ENCODE data around the gene RAB11FIP5. TPM values are rescaled to one million over a fixed set of nuclear protein-coding genes. Genes with fewer than 3 reads are reported as not detected.

RAB11FIP5 gene
- total RNA-seq, 1 donor from 2014 or later = 27.7 TPM

DNA sequence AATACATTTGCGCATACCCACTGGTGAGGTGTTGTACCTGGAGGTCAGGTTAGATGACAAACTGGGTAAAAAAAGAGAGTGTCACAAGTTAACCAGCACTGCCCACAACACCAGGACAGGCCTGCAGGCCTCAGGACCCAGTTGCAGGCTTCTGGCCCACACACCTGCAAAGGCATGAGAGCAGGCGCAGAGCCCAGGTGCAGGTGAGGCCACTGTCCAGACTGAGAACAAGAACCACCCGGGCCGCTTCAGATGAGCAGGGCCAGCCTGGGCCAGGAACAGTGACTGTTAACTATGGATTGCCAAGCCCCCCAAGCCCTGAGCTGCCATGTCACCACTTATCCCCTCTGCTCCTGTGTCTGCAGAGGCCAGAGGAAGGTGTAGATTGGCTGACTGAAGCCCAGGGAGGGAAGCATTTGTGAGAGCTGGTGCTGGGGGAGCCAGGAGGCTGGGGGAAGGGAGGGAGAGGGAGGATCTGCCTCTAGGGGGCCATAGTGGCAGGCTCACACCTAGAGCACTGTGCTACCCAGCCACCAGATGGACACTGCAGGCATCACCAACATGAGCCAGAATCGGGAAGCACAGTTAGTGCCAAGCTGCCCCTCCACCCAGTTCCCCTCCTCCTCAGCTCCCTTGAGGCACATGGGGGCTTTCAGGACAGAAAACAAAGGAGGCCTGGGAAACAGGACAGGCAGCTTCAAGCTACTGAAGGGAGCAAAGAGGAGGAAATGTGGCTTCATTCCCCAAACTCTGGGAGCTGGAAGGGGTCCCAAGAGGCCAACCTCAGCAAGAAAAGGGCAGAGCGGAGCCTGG lies 76.6 kb downstream of the RAB11FIP5 start:
- no peak for DNase-seq (ENCODE audit: low read depth)
- no peak overlapping the region for H3K4me3 ChIP-seq (ENCODE audit: low read depth, low read length)
- TF ChIP-seq, protein P1, sequence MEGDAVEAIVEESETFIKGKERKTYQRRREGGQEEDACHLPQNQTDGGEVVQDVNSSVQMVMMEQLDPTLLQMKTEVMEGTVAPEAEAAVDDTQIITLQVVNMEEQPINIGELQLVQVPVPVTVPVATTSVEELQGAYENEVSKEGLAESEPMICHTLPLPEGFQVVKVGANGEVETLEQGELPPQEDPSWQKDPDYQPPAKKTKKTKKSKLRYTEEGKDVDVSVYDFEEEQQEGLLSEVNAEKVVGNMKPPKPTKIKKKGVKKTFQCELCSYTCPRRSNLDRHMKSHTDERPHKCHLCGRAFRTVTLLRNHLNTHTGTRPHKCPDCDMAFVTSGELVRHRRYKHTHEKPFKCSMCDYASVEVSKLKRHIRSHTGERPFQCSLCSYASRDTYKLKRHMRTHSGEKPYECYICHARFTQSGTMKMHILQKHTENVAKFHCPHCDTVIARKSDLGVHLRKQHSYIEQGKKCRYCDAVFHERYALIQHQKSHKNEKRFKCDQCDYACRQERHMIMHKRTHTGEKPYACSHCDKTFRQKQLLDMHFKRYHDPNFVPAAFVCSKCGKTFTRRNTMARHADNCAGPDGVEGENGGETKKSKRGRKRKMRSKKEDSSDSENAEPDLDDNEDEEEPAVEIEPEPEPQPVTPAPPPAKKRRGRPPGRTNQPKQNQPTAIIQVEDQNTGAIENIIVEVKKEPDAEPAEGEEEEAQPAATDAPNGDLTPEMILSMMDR (conservative IDR thresholded peaks at IDR 0.05; ENCODE audit: low read depth, low read length) = peak; percentile 36

DNA sequence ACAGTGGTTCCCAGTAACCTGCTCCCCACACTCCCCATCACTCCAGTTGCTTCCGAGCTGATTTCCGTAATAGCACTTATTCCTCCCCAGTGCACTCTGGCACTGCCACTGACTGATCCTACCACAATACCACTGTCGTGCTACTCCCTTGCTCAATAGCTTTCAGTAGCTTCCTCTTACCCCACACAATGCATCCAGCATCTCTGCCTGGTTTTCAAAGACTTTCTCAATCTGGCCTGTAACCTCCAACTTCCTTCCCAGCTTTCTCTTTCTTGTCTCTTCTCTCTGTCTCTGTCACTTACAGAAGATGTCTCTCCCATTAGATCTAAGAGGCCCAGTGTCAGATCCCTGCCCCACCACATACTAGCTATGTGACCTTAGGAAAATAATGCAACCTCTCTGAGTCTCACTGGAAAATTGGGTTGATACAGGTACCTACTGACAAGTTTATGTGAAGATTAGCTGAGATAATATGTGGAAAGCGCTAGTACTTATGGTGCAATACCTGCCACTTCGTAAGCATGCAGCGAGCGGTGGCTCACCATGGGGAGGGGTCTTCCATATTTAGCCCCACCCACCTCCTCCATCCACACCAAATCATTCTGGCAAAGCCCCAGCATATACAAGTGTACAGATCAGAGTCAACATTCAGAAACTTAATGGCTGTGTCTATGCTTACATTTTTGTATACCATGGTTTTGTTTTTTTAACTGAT lies 77.9 kb downstream of the RAB11FIP5 start:
- TF ChIP-seq, protein P1 (conservative IDR thresholded peaks at IDR 0.05; ENCODE audit: low read depth, low read length) = no peak
- no peak for DNase-seq (ENCODE audit: low read depth)
- no peak overlapping the region for H3K4me3 ChIP-seq (ENCODE audit: low read depth, low read length)

DNA sequence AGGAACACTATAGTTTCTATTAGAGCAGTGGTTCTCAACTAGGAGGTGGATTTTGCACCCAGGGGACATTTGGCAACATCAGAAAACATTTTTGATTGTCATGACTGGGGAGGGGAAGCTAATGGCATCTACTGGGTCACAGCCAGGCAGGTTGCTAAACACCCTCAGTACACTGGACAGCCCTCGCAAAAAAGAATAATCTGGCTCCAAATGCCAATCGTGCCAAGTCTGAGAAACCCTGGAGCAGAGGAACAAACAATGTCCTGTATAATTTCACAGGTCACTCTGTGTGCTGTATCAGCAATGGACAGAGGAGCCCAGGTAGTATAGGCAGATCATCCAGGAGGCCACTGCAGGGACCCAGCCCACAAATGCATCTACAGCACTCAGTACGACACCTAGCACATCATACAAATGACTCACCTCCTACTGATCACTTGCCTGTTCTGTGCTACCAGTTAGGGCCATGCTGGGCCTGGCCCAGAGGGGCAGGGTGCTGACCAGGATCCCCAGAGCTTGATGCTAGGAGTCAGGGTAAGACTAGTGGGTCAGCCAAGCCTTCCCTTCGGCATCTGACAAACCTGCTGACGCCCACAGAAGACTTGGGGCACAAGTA lies 78.9 kb downstream of the RAB11FIP5 start:
- no peak overlapping the region for H3K4me3 ChIP-seq (ENCODE audit: low read depth, low read length)
- no peak for DNase-seq (ENCODE audit: low read depth)
- TF ChIP-seq, protein P1 (conservative IDR thresholded peaks at IDR 0.05; ENCODE audit: low read depth, low read length) = no peak

DNA sequence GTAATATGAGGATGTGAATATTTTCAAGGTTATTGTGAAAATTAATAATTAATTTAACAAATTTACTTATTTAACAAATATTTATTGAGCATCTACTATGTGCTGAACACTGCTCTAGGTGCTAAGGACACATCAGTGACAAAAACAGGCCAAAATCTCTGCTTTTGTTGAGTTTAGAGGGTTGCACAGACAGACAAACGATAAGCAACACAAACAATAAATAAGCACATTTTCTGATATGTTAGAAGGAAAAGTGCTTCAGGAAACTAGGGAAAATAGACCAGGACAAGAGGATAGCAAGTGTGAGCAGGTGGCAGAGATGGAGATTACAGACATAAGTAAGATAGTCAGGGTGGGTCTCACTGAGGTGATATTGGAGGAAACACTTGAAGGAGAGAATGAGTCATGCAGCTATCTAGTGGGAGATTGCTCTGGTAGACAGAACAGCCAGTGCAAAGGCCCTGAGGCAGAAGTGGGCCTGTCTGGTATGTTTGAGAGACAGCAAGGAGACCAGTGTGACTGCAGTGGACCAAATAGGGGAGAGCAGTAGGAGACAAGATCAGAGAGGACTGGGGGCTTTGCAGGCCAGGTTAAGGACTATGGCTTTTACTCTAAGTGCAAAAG lies 79.5 kb downstream of the RAB11FIP5 start:
- no peak overlapping the region for H3K4me3 ChIP-seq (ENCODE audit: low read depth, low read length)
- DNase-seq (ENCODE audit: low read depth) = no peak
- TF ChIP-seq, protein P1 (conservative IDR thresholded peaks at IDR 0.05; ENCODE audit: low read depth, low read length) = no peak

DNA sequence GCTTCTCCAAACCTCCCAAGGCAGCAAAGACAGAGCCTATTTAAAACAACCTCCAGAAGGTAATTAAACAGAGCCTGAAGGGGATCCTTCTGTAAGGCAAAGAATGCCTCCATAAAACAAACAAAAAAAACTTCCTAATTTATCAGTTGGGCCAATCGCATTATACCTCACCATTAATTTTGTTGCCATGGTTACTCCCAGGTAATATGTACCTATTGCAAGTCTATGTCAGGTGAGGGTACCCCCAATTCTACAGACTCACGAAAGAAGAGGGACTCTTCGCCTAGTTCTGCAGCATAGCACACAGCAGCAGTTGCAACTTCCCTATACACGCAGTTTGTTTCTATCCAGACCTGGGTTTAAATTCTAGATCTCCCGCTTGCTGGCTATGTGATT lies 80.0 kb downstream of the RAB11FIP5 start:
- DNase-seq (ENCODE audit: low read depth) = no peak
- H3K4me3 ChIP-seq (ENCODE audit: low read depth, low read length) = no peak overlapping the region
- TF ChIP-seq, protein P1 (conservative IDR thresholded peaks at IDR 0.05; ENCODE audit: low read depth, low read length) = no peak

DNA sequence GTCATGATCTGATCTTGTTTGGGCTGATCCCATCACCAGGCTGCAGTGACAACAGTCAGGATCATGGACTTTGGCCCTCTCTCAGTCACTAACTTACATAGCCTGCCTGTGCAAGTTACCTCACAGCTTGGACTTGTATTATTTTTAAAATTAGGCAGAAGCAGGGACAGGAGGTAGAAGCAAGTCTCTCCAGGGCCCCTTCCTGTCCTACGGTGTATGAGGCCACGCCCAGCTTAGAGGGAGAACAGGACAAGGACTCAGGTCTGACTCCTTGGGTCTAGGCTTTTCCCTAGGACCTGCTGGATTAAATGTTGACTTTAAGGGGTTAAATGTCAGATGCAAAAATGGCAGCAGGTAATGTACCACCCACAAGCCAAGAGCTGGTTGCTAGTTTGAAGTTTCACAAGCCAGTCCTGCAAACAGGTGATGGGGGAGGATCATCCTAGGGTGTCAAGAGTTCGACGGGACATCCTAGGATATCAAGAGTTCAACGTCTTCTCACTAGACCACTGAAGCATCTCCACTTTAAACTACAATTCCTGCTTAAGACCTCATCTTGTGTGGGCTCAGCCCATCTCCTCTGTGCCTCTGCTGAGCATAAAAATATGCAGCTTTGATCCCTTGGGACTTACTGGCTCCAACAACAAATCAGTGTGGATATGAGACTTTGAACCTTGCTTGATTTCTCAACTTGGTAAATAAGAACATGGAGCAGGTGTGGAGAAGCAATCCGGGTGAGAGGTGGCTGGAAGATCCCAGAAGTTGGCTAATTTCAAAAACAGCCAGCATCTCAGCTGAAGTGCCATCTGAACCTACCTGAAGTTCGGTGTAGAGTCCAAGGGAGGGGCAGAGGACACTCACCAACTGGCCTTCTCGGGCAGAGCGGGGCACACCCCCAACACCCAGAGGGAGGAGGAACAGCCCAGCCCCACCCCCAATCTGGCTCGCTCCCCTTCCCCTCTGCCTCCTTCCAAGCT lies 80.7 kb downstream of the RAB11FIP5 start:
- TF ChIP-seq, protein P1 (conservative IDR thresholded peaks at IDR 0.05; ENCODE audit: low read depth, low read length) = no peak
- DNase-seq (ENCODE audit: low read depth) = no peak
- no peak overlapping the region for H3K4me3 ChIP-seq (ENCODE audit: low read depth, low read length)
